Esophagus muscularis mucosa (tissue), 4 donors: ENCODE results near the gene MPRIP.

Experiments
- EP300 ChIP-seq: sonication (generic); formaldehyde crosslinking; IDR thresholded peaks from one replicate; pipeline ENCODE4 v1.6.1; 2017; ENCODE audit warnings: antibody characterized with exemption
- POLR2AphosphoS5 ChIP-seq, 2 donors: sonication (generic); formaldehyde crosslinking; IDR thresholded peaks; one replicate each; pipeline ENCODE4 v1.6.1; 2017; ENCODE audit warnings: antibody characterized with exemption in 2 of 2
- TF ChIP-seq, protein P1 (sequence below), 3 experiments: fragments of 200-600 bp in 2 of 3; fragments of 450-650 bp in 1 of 3; sonication (generic) in 2 of 3; IDR thresholded peaks; one replicate each; pipeline ENCODE4 v1.5.1; 2017 to 2019; ENCODE audit warnings: antibody characterized with exemption in 3 of 3, mild to moderate bottlenecking in 2 of 3, moderate library complexity in 1 of 3

DNA sequence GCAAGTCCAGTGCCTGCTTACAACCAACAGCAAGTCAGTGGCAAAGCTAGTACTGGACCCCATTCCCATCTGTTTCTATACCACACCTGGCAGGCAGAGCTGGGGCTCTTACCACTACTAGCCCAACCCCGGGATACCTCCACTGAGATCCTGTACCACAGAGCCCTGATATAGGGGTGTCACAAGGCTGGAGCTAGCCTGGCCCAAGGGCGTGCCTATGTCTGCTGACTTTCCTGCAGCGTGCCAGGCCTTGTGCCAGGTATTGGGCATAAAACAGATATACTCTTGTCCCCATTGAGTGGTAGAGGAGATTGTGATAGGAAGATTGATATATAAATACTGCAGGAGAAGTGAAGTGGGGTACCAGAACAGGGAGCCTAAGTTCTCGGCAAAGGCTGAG is 119.5 kb downstream of the MPRIP start:
- TF ChIP-seq, protein P1, sequence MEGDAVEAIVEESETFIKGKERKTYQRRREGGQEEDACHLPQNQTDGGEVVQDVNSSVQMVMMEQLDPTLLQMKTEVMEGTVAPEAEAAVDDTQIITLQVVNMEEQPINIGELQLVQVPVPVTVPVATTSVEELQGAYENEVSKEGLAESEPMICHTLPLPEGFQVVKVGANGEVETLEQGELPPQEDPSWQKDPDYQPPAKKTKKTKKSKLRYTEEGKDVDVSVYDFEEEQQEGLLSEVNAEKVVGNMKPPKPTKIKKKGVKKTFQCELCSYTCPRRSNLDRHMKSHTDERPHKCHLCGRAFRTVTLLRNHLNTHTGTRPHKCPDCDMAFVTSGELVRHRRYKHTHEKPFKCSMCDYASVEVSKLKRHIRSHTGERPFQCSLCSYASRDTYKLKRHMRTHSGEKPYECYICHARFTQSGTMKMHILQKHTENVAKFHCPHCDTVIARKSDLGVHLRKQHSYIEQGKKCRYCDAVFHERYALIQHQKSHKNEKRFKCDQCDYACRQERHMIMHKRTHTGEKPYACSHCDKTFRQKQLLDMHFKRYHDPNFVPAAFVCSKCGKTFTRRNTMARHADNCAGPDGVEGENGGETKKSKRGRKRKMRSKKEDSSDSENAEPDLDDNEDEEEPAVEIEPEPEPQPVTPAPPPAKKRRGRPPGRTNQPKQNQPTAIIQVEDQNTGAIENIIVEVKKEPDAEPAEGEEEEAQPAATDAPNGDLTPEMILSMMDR (IDR thresholded peaks at IDR 0.05), result no peak
- no peak for TF ChIP-seq EP300
- no peak for TF ChIP-seq POLR2AphosphoS5 (IDR thresholded peaks at IDR 0.05)
